Heart left ventricle (tissue), 16 donors: ENCODE measurements around the gene CES2. TPM values are rescaled to one million over a fixed set of nuclear protein-coding genes. Genes with fewer than 3 reads are reported as not detected.
"Not testable (repeated sequence)": the region's sequence is repeated elsewhere in the genome, so short reads cannot be mapped to it uniquely, and the experiment has no call there.

ENCODE experiments used
- ATAC-seq, 4 donors: fragments of 200-7000 bp; cut with Tn5 transposase; one replicate each; pipeline ENCODE4 v1.9.1; 2020 to 2022; ENCODE audit warnings: moderate library complexity in 4 of 4, mild to moderate bottlenecking in 3 of 4, moderate number of reproducible peaks in 1 of 4
- DNase-seq, 5 donors: peaks; one replicate each; pipeline ENCODE4 v3.0.0-alpha.2; 2020
- H3K27ac ChIP-seq, 12 donors: fragments of 200-600 bp; sonication (generic) in 4 of 12; one replicate each; pipeline versions ENCODE4 v1.5.0 to v1.8.0; 2016 to 2022; ENCODE audit warnings: mild to moderate bottlenecking in 2 of 12
- H3K27me3 ChIP-seq, 9 donors: fragments of 200-600 bp; sonication (generic) in 2 of 9; one replicate each; pipeline versions ENCODE4 v1.5.1 to v1.8.0; 2016 to 2022; ENCODE audit warnings: mild to moderate bottlenecking in 3 of 9
- H3K36me3 ChIP-seq, 9 donors: fragments of 200-600 bp; sonication (generic) in 2 of 9; one replicate each; pipeline versions ENCODE4 v1.5.0 to v1.8.0; 2018 to 2022; ENCODE audit warnings: mild to moderate bottlenecking in 2 of 9
- H3K4me1 ChIP-seq, 12 donors: fragments of 200-600 bp; sonication (generic) in 4 of 12; one replicate each; pipeline versions ENCODE4 v1.5.0 to v1.8.0; 2016 to 2022; ENCODE audit warnings: mild to moderate bottlenecking in 3 of 12
- H3K4me3 ChIP-seq, 12 donors: fragments of 200-600 bp; sonication (generic) in 4 of 12; one replicate each; pipeline versions ENCODE4 v1.5.0 to v1.8.0; 2017 to 2022; ENCODE audit warnings: mild to moderate bottlenecking in 9 of 12, moderate library complexity in 4 of 12
- H3K9me3 ChIP-seq, 12 donors: fragments of 200-600 bp; sonication (generic) in 4 of 12; one replicate each; pipeline versions ENCODE4 v1.5.0 to v1.8.0; 2016 to 2022; ENCODE audit warnings: mild to moderate bottlenecking in 1 of 12
- POLR2A ChIP-seq, 2 donors: fragments of 450-650 bp; IDR thresholded peaks; one replicate each; pipeline ENCODE4 v1.6.1; 2017; ENCODE audit warnings: antibody characterized with exemption in 2 of 2, mild to moderate bottlenecking in 2 of 2, moderate library complexity in 2 of 2
- WGBS, 4 donors: extraction: QIAGEN DNeasy Blood & Tissue Kit in 2 of 4; methylation state at CpG; one replicate each; pipeline versions ENCODE4 v1.1.5 to v1.1.7; 2013 to 2018; 5-methylcytosine and 5-hydroxymethylcytosine counted together
- intact Hi-C, 10 donors: fragments of 100-400 bp; cut with DNase I; formaldehyde crosslinking; loops; one replicate each; pipeline versions ENCODE4 v1.11.1 to v1.14.2; 2022
- polyA plus RNA-seq, 2 donors: library from polyadenylated mRNA; stranded (reverse); fragments of 200-250 nt; gene quantifications; one replicate each; pipeline ENCODE4 v1.2.3, GENCODE V29; 2013
- total RNA-seq, 9 donors: library from RNA; depleted of rRNA in 2 of 9; stranded (reverse); fragments of >200 nt in 2 of 9; fragmentation: NEBNext Ultra II Directional in 3 of 9; extraction: Animal tissue kit (Norgen Biotek cat#: 25700) in 3 of 9; gene quantifications; one replicate each; pipeline versions ENCODE4 v1.1.0 to v1.2.4, GENCODE V29; 2016 to 2023
- TF ChIP-seq, protein P1 (sequence below), 12 donors: fragments of 200-600 bp; sonication (generic) in 4 of 12; IDR thresholded peaks; one replicate each; pipeline versions ENCODE4 v1.5.0 to v1.8.0; 2018 to 2022; ENCODE audit warnings: antibody characterized with exemption in 12 of 12, mild to moderate bottlenecking in 5 of 12
- donor health status: ischemic (EF 13 %, LVEDD 7.1; RV severe dilation, severe dysfunction).
- donor health status: healthy with polysubstance abuse.
- donor health status: DM: no; HTN: yes; CAD: no.
- donor health status: DM: no; HTN: no; CAD: no.
- donor health status: ischemic (EF 25% LVEDD 6.9; RV normal size, moderate dysfunction).
- donor health status: ischemic (EF 25% LVEDD 5.7; RV mildly dilated, moderate dysfunction).
- donor health status: healthy.
- donor health status: DM: yes; HTN: yes; CAD: no.
- donor health status: ischemic (EF 35%, LVEDD 5.7; RV mildly dilated, moderate dysfunction).
- donor health status: nonischemic (EF 11% LVEDD 7.7; RV severe dilation, severe dysfunction).
- donor health status: DM: yes; HTN: yes; CAD: no.
- donor health status: PGD.
- donor health status: ischemic (EF 29% LVEDD 5.4; RV normal size, mild dysfunction).
- donor health status: nonischemic (EF 23%, LVEDD 6.1; RV moderate dilation, normal function).

Gene CES2
- total and polyA plus RNA-seq, 11 donors: 40.9 to 157 (median 78.8) TPM

DNA sequence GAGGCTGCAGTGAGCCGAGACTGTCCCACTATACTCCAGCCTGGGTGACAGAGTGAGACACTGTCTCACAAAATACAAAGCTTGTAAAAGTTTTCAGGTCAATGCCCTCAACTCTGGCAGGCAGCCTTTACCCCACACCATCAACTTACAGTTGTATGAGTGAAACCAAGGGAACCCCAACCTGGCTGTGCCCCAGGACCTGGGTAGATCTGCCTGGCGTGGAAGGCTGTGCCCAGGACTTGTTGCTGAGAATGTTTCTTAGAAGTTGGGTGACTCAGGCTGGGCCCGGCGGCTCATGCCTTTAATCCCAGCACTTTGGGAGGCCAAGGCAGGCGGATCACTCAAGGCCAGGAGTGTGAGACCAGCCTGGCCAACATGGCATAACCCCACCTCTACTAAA lies 33.5 kb downstream of the CES2 start:
- Histone ChIP-seq H3K27me3 (no peaks in the 10 kb centered on the region), H3K36me3 (no peaks in the 10 kb centered on the region)
- WGBS, 4 donors: 84 to 92% (median 88%) methylated on average over 5 of the region's 5 CpGs

DNA sequence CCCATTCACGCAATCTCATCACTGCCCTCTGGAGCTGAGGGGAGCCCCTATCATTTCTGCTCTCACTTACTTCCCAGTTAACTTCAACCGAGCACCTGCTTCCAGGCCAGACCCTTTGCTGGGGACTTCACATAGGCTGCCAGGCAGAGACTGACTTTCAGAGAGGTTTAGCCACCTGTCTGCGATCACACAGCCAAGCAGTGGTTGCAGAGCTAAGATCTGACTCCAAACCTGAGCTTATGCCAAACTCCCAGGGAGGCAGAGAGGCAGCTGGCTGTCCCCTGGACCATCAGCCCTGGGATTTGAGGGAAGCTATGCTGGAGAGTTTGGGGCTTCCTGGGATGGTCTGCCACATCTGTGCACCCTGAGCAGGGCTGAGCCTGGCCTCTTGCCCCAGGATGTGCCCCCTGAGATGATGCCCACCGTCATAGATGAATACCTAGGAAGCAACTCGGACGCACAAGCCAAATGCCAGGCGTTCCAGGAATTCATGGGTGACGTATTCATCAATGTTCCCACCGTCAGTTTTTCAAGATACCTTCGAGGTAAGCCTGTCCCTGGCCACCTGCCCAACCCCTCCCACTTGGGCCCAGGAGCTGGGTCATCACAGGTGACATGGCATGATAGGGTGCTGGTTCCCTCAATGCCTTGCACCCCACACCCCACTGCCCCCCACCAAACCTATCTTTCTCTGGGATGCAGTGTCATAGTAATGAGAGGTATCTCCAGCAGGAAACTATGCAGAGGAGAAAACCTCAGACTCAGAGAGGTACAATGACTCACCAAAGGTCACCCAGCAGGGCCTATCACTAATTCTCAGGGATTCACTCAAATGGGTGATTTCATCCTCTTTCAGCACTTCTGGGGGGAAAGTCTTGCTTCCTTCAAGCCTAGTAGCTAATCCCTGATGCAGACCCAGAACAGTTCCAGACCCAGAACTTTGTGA lies 35.7 kb downstream of the CES2 start:
- Histone ChIP-seq H3K4me3 (no peak overlapping the region), H3K9me3 (no peaks in the 10 kb centered on the region), H3K27ac (no peak overlapping the region), H3K36me3 (no peaks in the 10 kb centered on the region), H3K27me3 (no peaks in the 10 kb centered on the region), H3K4me1 (no peaks in the 10 kb centered on the region)
- WGBS, 4 donors: 71 to 80% (median 75%) methylated on average over 10 of the region's 10 CpGs
- no peak for DNase-seq
- intact Hi-C loops: loop anchor here in 3 of 10 donors (10.0 kb wide), 1 partner anchor 214 kb away; the partner anchor contains the start of gene MATCAP1 (in 3 of the 3)
- TF ChIP-seq, protein P1, sequence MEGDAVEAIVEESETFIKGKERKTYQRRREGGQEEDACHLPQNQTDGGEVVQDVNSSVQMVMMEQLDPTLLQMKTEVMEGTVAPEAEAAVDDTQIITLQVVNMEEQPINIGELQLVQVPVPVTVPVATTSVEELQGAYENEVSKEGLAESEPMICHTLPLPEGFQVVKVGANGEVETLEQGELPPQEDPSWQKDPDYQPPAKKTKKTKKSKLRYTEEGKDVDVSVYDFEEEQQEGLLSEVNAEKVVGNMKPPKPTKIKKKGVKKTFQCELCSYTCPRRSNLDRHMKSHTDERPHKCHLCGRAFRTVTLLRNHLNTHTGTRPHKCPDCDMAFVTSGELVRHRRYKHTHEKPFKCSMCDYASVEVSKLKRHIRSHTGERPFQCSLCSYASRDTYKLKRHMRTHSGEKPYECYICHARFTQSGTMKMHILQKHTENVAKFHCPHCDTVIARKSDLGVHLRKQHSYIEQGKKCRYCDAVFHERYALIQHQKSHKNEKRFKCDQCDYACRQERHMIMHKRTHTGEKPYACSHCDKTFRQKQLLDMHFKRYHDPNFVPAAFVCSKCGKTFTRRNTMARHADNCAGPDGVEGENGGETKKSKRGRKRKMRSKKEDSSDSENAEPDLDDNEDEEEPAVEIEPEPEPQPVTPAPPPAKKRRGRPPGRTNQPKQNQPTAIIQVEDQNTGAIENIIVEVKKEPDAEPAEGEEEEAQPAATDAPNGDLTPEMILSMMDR (IDR thresholded peaks at IDR 0.05): no peak
- TF ChIP-seq POLR2A (IDR thresholded peaks at IDR 0.05): no peak
- ATAC-seq: no peak

More for the DNA sequence above, 33.5 kb downstream of the CES2 start:
- no peak for TF ChIP-seq POLR2A (IDR thresholded peaks at IDR 0.05)
- Histone ChIP-seq H3K4me3 (no peak overlapping the region), H3K4me1 (no peaks in the 10 kb centered on the region), H3K27ac (no peak overlapping the region), H3K9me3 (no peaks in the 10 kb centered on the region)
- intact Hi-C loops: no loop called here
- ATAC-seq (no peak), DNase-seq (no peak)

DNA sequence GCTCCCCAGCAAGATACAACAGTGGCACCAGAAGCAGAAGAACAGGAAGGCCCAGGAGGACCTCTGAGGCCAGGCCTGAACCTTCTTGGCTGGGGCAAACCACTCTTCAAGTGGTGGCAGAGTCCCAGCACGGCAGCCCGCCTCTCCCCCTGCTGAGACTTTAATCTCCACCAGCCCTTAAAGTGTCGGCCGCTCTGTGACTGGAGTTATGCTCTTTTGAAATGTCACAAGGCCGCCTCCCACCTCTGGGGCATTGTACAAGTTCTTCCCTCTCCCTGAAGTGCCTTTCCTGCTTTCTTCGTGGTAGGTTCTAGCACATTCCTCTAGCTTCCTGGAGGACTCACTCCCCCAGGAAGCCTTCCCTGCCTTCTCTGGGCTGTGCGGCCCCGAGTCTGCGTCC lies 37.7 kb downstream of the CES2 start:
- DNase-seq: no peak
- H3K27ac ChIP-seq: no peak overlapping the region
- H3K4me1 ChIP-seq: peaks cover 0 to 4% (median 0%) of the 10 kb centered on the region in 12 donors
- no peak overlapping the region for H3K4me3 ChIP-seq
- 57 to 68% (median 63%) methylated on average over 9 of the region's 9 CpGs for WGBS, 4 donors
- intact Hi-C loops: loop anchor here in 3 of 10 donors (10.0 kb wide), 1 partner anchor 212 kb away; the partner anchor contains the start of gene MATCAP1 (in 3 of the 3)
- ATAC-seq: no peak
- H3K27me3 ChIP-seq: no peaks in the 10 kb centered on the region
- no peak for TF ChIP-seq POLR2A (IDR thresholded peaks at IDR 0.05)
- TF ChIP-seq, protein P1 (IDR thresholded peaks at IDR 0.05): no peak
- no peaks in the 10 kb centered on the region for H3K9me3 ChIP-seq
- no peaks in the 10 kb centered on the region for H3K36me3 ChIP-seq

DNA sequence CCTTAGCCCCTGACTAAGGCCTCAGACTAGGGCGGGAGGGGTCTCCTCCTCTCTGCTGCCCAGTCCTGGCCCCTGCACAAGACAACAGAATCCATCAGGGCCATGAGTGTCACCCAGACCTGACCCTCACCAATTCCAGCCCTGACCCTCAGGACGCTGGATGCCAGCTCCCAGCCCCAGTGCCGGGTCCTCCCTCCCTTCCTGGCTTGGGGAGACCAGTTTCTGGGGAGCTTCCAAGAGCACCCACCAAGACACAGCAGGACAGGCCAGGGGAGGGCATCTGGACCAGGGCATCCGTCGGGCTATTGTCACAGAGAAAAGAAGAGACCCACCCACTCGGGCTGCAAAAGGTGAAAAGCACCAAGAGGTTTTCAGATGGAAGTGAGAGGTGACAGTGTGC lies 38.4 kb downstream of the CES2 start:
- no peaks in the 10 kb centered on the region for H3K9me3 ChIP-seq
- WGBS, 4 donors: 76 to 92% (median 88%) methylated on average over 6 of the region's 6 CpGs
- H3K4me1 ChIP-seq: peaks cover 0 to 6% (median 0%) of the 10 kb centered on the region in 12 donors
- H3K27ac ChIP-seq: no peak overlapping the region
- no peak overlapping the region for H3K4me3 ChIP-seq
- intact Hi-C loops: loop anchor here in 3 of 10 donors (10.0 kb wide), 1 partner anchor 211 kb away; the partner anchor contains the start of gene MATCAP1 (in 3 of the 3)
- TF ChIP-seq, protein P1 (IDR thresholded peaks at IDR 0.05): no peak
- TF ChIP-seq POLR2A (IDR thresholded peaks at IDR 0.05): no peak
- H3K27me3 ChIP-seq: no peaks in the 10 kb centered on the region
- no peak for DNase-seq
- ATAC-seq: no peak
- H3K36me3 ChIP-seq: no peaks in the 10 kb centered on the region

DNA sequence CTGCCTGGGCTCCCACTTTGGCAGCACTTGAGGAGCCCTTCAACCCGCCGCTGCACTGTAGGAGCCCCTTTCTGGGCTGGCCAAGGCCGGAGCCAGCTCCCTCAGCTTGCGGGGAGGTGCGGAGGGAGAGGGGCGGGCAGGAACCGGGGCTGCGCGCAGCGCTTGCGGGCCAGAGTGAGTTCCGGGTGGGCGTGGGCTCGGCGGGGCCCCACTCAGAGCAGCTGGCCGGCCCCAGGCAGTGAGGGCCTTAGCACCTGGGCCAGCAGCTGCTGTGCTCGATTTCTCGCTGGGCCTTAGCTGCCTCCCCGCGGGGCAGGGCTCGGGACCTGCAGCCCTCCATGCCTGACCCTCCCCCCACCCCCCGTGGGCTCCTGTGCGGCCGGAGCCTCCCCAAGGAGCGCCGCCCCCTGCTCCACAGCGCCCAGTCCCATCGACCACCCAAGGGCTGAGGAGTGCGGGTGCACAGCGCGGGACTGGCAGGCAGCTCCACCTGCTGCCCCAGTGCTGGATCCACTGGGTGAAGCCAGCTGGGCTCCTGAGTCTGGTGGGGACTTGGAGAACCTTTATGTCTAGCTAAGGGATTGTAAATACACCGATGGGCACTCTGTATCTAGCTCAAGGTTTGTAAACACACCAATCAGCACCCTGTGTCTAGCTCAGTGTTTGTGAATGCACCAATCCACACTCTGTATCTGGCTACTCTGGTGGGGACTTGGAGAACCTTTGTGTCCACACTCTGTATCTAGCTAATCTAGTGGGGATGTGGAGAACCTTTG lies 39.0 kb downstream of the CES2 start:
- not testable (repeated sequence) for H3K4me1 ChIP-seq, DNase-seq, H3K36me3 ChIP-seq, H3K27ac ChIP-seq, H3K9me3 ChIP-seq, H3K4me3 ChIP-seq, ATAC-seq, H3K27me3 ChIP-seq
- intact Hi-C loops: loop anchor here in 3 of 10 donors (10.0 kb wide), 1 partner anchor 210 kb away; the partner anchor contains the start of gene MATCAP1 (in 3 of the 3)
- WGBS, 4 donors: 74 to 93% (median 90%) methylated on average over 4 to 32 of the region's 32 CpGs

DNA sequence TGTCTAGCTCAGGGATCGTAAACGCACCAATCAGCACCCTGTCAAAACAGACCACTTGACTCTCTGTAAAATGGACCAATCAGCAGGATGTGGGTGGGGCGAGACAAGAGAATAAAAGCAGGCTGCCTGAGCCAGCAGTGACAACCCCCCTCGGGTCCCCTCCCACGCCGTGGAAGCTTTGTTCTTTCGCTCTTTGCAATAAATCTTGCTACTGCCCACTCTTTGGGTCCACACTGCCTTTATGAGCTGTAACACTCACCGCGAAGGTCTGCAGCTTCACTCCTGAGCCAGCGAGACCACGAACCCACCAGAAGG lies 39.6 kb downstream of the CES2 start:
- intact Hi-C loops: loop anchor here in 5 of 10 donors (5.0 to 10.0 kb wide), 3 partner anchors 127 to 210 kb away; partner anchors contain the start of genes MATCAP1 (in 3 of the 5) and PHAF1 (in 1 of the 5)
- ATAC-seq, H3K4me1 ChIP-seq, H3K36me3 ChIP-seq, H3K9me3 ChIP-seq, H3K27me3 ChIP-seq, H3K27ac ChIP-seq, H3K4me3 ChIP-seq: not testable (repeated sequence)
- DNase-seq: peak in 1 of 5 donors; percentile 28
- WGBS, 4 donors: 58 to 74% (median 64%) methylated on average over 8 to 11 of the region's 11 CpGs
